ENCODE results near the gene CDK5RAP1. TPM values are rescaled to one million over a fixed set of nuclear protein-coding genes. Genes with fewer than 3 reads are reported as not detected.
A peak's percentile ranks its signal among the peaks of the same experiment; 100 is the strongest.

The CDK5RAP1 gene
- total RNA-seq, 1 donor from 2014 or later: 20.4 TPM

GRCh38 chr20:33408716-33409654 is 7.7 kb upstream of the CDK5RAP1 start:
- Histone ChIP-seq H3K4me3 (ENCODE audit: low read length in 3 of 3) (no peak overlapping the region), H3K27ac (ENCODE audit: low read depth, low read length) (no peak overlapping the region), H3K27me3 (ENCODE audit: control insufficient read depth in 3 of 3, insufficient read depth in 3 of 3, low read length in 3 of 3) (no peaks in the 10 kb centered on the region), H3K9me3 (ENCODE audit: control insufficient read depth in 3 of 3, low read length in 3 of 3) (peaks cover 0 to 5% (median 0%) of the 10 kb centered on the region in 3 donors), H3K9ac (ENCODE audit: low read depth in 1 of 3, low read length in 3 of 3) (no peak overlapping the region), H3K36me3 (ENCODE audit: control insufficient read depth in 3 of 3, insufficient read depth in 3 of 3, low read length in 3 of 3) (peaks cover 49 to 57% (median 51%) of the 10 kb centered on the region in 3 donors), H3K4me1 (ENCODE audit: control insufficient read depth in 3 of 3, insufficient read depth in 3 of 3, low read length in 3 of 3) (peaks cover 0 to 5% (median 3%) of the 10 kb centered on the region in 3 donors)

DNA sequence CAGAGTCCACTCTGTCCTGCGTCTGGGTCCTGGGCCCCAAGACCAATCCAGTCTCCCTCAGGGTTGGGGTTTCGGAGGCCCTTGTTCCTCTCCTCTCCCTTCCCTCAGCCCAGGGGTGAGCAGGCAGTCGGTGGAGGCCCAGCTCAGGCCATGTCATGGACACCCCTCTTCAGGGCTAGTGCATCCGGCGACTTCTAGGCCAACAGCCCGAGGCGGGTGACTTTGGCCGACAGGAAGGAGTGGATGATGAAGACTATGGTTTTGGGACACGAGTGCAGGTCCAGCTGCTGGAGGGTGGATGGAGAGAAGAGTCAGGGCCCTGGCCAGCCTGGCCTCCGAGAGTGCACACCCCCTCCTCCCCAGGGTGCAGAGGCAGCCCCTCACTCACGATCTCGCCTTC is 7.0 kb upstream of the CDK5RAP1 start:
- H3K36me3 ChIP-seq (ENCODE audit: control insufficient read depth in 3 of 3, insufficient read depth in 3 of 3, low read length in 3 of 3): peaks cover 49 to 57% (median 51%) of the 10 kb centered on the region in 3 donors
- no peaks in the 10 kb centered on the region for H3K27me3 ChIP-seq (ENCODE audit: control insufficient read depth in 3 of 3, insufficient read depth in 3 of 3, low read length in 3 of 3)
- H3K27ac ChIP-seq (ENCODE audit: low read depth, low read length): no peak overlapping the region

GRCh38 chr20:33407796-33408195 is 6.5 kb upstream of the CDK5RAP1 start:
- H3K9me3 ChIP-seq (ENCODE audit: control insufficient read depth in 3 of 3, low read length in 3 of 3): peaks cover 0 to 5% (median 0%) of the 10 kb centered on the region in 3 donors
- peaks cover 48 to 54% (median 50%) of the 10 kb centered on the region in 3 donors for H3K36me3 ChIP-seq (ENCODE audit: control insufficient read depth in 3 of 3, insufficient read depth in 3 of 3, low read length in 3 of 3)
- H3K4me3 ChIP-seq (ENCODE audit: low read length in 3 of 3): no peak overlapping the region
- no peaks in the 10 kb centered on the region for H3K27me3 ChIP-seq (ENCODE audit: control insufficient read depth in 3 of 3, insufficient read depth in 3 of 3, low read length in 3 of 3)
- no peak overlapping the region for H3K27ac ChIP-seq (ENCODE audit: low read depth, low read length)
- H3K4me1 ChIP-seq (ENCODE audit: control insufficient read depth in 3 of 3, insufficient read depth in 3 of 3, low read length in 3 of 3): peaks cover 0 to 5% (median 3%) of the 10 kb centered on the region in 3 donors
- H3K9ac ChIP-seq (ENCODE audit: low read depth in 1 of 3, low read length in 3 of 3): no peak overlapping the region

More for the DNA sequence above, 7.0 kb upstream of the CDK5RAP1 start:
- H3K9me3 ChIP-seq (ENCODE audit: control insufficient read depth in 3 of 3, low read length in 3 of 3): peaks cover 0 to 5% (median 0%) of the 10 kb centered on the region in 3 donors
- no peak overlapping the region for H3K4me3 ChIP-seq (ENCODE audit: low read length in 3 of 3)
- no peak overlapping the region for H3K9ac ChIP-seq (ENCODE audit: low read depth in 1 of 3, low read length in 3 of 3)
- H3K4me1 ChIP-seq (ENCODE audit: control insufficient read depth in 3 of 3, insufficient read depth in 3 of 3, low read length in 3 of 3): peaks cover 0 to 5% (median 3%) of the 10 kb centered on the region in 3 donors

- no peaks in the 10 kb centered on the region for H3K27me3 ChIP-seq (ENCODE audit: control insufficient read depth in 3 of 3, insufficient read depth in 3 of 3, low read length in 3 of 3)
- peaks cover 43 to 49% (median 45%) of the 10 kb centered on the region in 3 donors for H3K36me3 ChIP-seq (ENCODE audit: control insufficient read depth in 3 of 3, insufficient read depth in 3 of 3, low read length in 3 of 3)
- H3K4me1 ChIP-seq (ENCODE audit: control insufficient read depth in 3 of 3, insufficient read depth in 3 of 3, low read length in 3 of 3): peaks cover 2 to 8% (median 4%) of the 10 kb centered on the region in 3 donors
- no peak overlapping the region for H3K9ac ChIP-seq (ENCODE audit: low read depth in 1 of 3, low read length in 3 of 3)
- peaks cover 0 to 5% (median 0%) of the 10 kb centered on the region in 3 donors for H3K9me3 ChIP-seq (ENCODE audit: control insufficient read depth in 3 of 3, low read length in 3 of 3)
- H3K4me3 ChIP-seq (ENCODE audit: low read length in 3 of 3): no peak overlapping the region
- no peak overlapping the region for H3K27ac ChIP-seq (ENCODE audit: low read depth, low read length)
Measured at GRCh38 chr20:33407251-33407650, 5.9 kb upstream of the CDK5RAP1 start.

GRCh38 chr20:33404281-33404680 is 3.0 kb upstream of the CDK5RAP1 start:
- H3K4me1 ChIP-seq (ENCODE audit: control insufficient read depth in 3 of 3, insufficient read depth in 3 of 3, low read length in 3 of 3): peaks cover 22 to 32% (median 24%) of the 10 kb centered on the region in 3 donors
- H3K27me3 ChIP-seq (ENCODE audit: control insufficient read depth in 3 of 3, insufficient read depth in 3 of 3, low read length in 3 of 3): no peaks in the 10 kb centered on the region
- H3K4me3 ChIP-seq (ENCODE audit: low read length in 3 of 3): no peak overlapping the region
- H3K9me3 ChIP-seq (ENCODE audit: control insufficient read depth in 3 of 3, low read length in 3 of 3): peaks cover 0 to 5% (median 0%) of the 10 kb centered on the region in 3 donors
- no peak overlapping the region for H3K27ac ChIP-seq (ENCODE audit: low read depth, low read length)
- no peak overlapping the region for H3K9ac ChIP-seq (ENCODE audit: low read depth in 1 of 3, low read length in 3 of 3)
- H3K36me3 ChIP-seq (ENCODE audit: control insufficient read depth in 3 of 3, insufficient read depth in 3 of 3, low read length in 3 of 3): peaks cover 19 to 27% (median 21%) of the 10 kb centered on the region in 3 donors

DNA sequence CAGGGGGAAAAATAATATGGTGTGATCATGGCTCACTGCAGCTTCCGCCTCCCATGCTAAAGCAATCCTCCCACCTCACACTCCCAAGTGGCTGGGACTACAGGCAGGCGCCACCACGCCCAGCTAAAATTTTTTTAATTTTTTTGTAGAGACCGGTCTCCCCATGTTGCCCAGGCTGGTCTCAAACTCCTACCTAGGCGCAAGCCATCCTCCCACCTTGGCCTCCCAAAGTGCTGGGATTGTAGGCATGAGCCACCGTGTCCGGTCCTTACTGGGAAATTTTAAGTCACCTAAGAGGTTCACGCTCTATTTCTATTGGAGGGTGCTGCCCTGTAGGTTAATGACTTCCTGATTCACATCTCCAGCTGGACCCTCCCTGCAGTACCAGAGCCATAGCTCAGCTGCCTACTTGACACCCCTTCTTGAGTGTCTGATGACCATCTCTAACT is 626 bp upstream of the CDK5RAP1 start:
- no peak overlapping the region for H3K27ac ChIP-seq (ENCODE audit: low read depth, low read length)
- H3K4me1 ChIP-seq (ENCODE audit: control insufficient read depth in 3 of 3, insufficient read depth in 3 of 3, low read length in 3 of 3): peaks cover 20 to 32% (median 26%) of the 10 kb centered on the region in 3 donors

DNA sequence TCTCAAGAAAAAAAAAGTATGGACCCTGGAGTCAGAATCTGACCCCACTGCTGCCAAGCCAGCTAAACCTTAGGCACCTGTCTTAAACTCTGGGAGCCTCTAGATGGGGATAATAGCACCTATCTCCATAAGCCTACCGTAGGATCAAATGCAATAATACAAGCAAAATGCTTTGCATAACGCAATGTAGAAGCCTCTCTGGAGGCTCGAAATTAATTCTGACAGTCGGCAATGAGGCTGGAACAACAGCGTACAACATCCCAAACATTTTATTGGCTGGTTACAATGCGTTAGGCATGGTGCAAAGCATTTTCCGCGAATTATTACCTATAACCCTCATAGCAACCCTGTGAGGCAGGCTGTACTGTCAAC is 521 bp downstream of the CDK5RAP1 start:
- Histone ChIP-seq H3K4me3 (ENCODE audit: low read length in 3 of 3) (peak overlapping the region; percentile 82 to 100 (median 100)), H3K27me3 (ENCODE audit: control insufficient read depth in 3 of 3, insufficient read depth in 3 of 3, low read length in 3 of 3) (no peaks in the 10 kb centered on the region), H3K4me1 (ENCODE audit: control insufficient read depth in 3 of 3, insufficient read depth in 3 of 3, low read length in 3 of 3) (peaks cover 20 to 30% (median 26%) of the 10 kb centered on the region in 3 donors), H3K36me3 (ENCODE audit: control insufficient read depth in 3 of 3, insufficient read depth in 3 of 3, low read length in 3 of 3) (peaks cover 0 to 6% (median 4%) of the 10 kb centered on the region in 3 donors), H3K27ac (ENCODE audit: low read depth, low read length) (peak overlapping the region; percentile 43), H3K9me3 (ENCODE audit: control insufficient read depth in 3 of 3, low read length in 3 of 3) (no peaks in the 10 kb centered on the region), H3K9ac (ENCODE audit: low read depth in 1 of 3, low read length in 3 of 3) (peak overlapping the region; percentile 89 to 99 (median 97))

More for the DNA sequence above, 626 bp upstream of the CDK5RAP1 start:
- Histone ChIP-seq H3K9ac (ENCODE audit: low read depth in 1 of 3, low read length in 3 of 3) (peak overlapping the region; percentile 89 to 99 (median 97)), H3K4me3 (ENCODE audit: low read length in 3 of 3) (peak overlapping the region; percentile 82 to 100 (median 100)), H3K36me3 (ENCODE audit: control insufficient read depth in 3 of 3, insufficient read depth in 3 of 3, low read length in 3 of 3) (peaks cover 0 to 8% (median 2%) of the 10 kb centered on the region in 3 donors), H3K9me3 (ENCODE audit: control insufficient read depth in 3 of 3, low read length in 3 of 3) (no peaks in the 10 kb centered on the region), H3K27me3 (ENCODE audit: control insufficient read depth in 3 of 3, insufficient read depth in 3 of 3, low read length in 3 of 3) (no peaks in the 10 kb centered on the region)

- H3K4me3 ChIP-seq (ENCODE audit: low read length in 3 of 3): peak overlapping the region; percentile 1 to 100 (median 32)
Measured at GRCh38 chr20:33399924-33400323, 1.4 kb downstream of the CDK5RAP1 start.

GRCh38 chr20:33394718-33395117 is 6.6 kb downstream of the CDK5RAP1 start:
- Histone ChIP-seq H3K4me1 (ENCODE audit: control insufficient read depth in 3 of 3, insufficient read depth in 3 of 3, low read length in 3 of 3) (peaks cover 9 to 17% (median 16%) of the 10 kb centered on the region in 3 donors), H3K36me3 (ENCODE audit: control insufficient read depth in 3 of 3, insufficient read depth in 3 of 3, low read length in 3 of 3) (peaks cover 15 to 34% (median 34%) of the 10 kb centered on the region in 3 donors)

More at GRCh38 chr20:33399924-33400323, 1.4 kb downstream of the CDK5RAP1 start:
- Histone ChIP-seq H3K27ac (ENCODE audit: low read depth, low read length) (no peak overlapping the region), H3K27me3 (ENCODE audit: control insufficient read depth in 3 of 3, insufficient read depth in 3 of 3, low read length in 3 of 3) (no peaks in the 10 kb centered on the region), H3K9ac (ENCODE audit: low read depth in 1 of 3, low read length in 3 of 3) (peak overlapping the region; percentile 89 to 99 (median 97)), H3K36me3 (ENCODE audit: control insufficient read depth in 3 of 3, insufficient read depth in 3 of 3, low read length in 3 of 3) (peaks cover 0 to 10% (median 4%) of the 10 kb centered on the region in 3 donors), H3K9me3 (ENCODE audit: control insufficient read depth in 3 of 3, low read length in 3 of 3) (no peaks in the 10 kb centered on the region), H3K4me1 (ENCODE audit: control insufficient read depth in 3 of 3, insufficient read depth in 3 of 3, low read length in 3 of 3) (peaks cover 20 to 30% (median 26%) of the 10 kb centered on the region in 3 donors)

More at GRCh38 chr20:33394718-33395117, 6.6 kb downstream of the CDK5RAP1 start:
- Histone ChIP-seq H3K4me3 (ENCODE audit: low read length in 3 of 3) (no peak overlapping the region), H3K9me3 (ENCODE audit: control insufficient read depth in 3 of 3, low read length in 3 of 3) (no peaks in the 10 kb centered on the region), H3K9ac (ENCODE audit: low read depth in 1 of 3, low read length in 3 of 3) (no peak overlapping the region), H3K27ac (ENCODE audit: low read depth, low read length) (no peak overlapping the region), H3K27me3 (ENCODE audit: control insufficient read depth in 3 of 3, insufficient read depth in 3 of 3, low read length in 3 of 3) (no peaks in the 10 kb centered on the region)

Data from skeletal muscle tissue (tissue), 4 donors.